Cerebellar cortex (tissue), 1 donor: ENCODE measurements around the gene NAIP.
"Not testable (repeated sequence)": the region's sequence is repeated elsewhere in the genome, so short reads cannot be mapped to it uniquely, and the experiment has no call there.

Experiments used
- DNase-seq: peaks from one replicate; pipeline ENCODE4 v3.0.0-alpha.2; 2015; ENCODE audit warnings: low spot score

The NAIP gene

GRCh38 chr5:70925211-70925562, 100.0 kb downstream of the NAIP start:
- DNase-seq = not testable (repeated sequence)
